Measurements from ENCODE around the gene CSDE1.

DNA sequence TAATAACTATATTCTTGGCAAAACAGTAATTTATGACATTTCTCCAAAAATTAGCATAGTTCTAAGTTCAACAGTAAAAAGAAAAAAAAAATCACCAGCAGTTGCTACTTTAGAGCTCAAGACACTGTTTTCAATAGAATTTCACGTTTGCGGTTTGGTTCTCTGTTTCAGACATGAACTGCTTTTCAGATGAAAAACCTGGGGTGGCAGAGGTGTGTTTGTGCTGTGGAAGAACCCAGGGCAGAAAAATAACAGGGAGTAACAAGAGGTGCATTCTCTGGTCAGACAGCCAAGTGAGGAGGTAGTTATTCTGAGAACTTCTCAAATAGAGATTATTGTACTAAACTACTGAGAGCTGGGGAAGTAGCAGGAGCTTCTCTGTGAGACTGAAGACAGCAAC lies 50.2 kb downstream of the CSDE1 start:
- TF ChIP-seq, protein P1, sequence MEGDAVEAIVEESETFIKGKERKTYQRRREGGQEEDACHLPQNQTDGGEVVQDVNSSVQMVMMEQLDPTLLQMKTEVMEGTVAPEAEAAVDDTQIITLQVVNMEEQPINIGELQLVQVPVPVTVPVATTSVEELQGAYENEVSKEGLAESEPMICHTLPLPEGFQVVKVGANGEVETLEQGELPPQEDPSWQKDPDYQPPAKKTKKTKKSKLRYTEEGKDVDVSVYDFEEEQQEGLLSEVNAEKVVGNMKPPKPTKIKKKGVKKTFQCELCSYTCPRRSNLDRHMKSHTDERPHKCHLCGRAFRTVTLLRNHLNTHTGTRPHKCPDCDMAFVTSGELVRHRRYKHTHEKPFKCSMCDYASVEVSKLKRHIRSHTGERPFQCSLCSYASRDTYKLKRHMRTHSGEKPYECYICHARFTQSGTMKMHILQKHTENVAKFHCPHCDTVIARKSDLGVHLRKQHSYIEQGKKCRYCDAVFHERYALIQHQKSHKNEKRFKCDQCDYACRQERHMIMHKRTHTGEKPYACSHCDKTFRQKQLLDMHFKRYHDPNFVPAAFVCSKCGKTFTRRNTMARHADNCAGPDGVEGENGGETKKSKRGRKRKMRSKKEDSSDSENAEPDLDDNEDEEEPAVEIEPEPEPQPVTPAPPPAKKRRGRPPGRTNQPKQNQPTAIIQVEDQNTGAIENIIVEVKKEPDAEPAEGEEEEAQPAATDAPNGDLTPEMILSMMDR (IDR thresholded peaks at IDR 0.05), result no peak
- TF ChIP-seq POLR2A (IDR thresholded peaks at IDR 0.05) (no peak), EP300 (IDR thresholded peaks at IDR 0.05) (no peak)
